ENCODE results near the gene ELMO1. TPM values are rescaled to one million over a fixed set of nuclear protein-coding genes. Genes with fewer than 3 reads are reported as not detected.

Gene ELMO1
- polyA plus RNA-seq, 1 experiment, result not detected

DNA sequence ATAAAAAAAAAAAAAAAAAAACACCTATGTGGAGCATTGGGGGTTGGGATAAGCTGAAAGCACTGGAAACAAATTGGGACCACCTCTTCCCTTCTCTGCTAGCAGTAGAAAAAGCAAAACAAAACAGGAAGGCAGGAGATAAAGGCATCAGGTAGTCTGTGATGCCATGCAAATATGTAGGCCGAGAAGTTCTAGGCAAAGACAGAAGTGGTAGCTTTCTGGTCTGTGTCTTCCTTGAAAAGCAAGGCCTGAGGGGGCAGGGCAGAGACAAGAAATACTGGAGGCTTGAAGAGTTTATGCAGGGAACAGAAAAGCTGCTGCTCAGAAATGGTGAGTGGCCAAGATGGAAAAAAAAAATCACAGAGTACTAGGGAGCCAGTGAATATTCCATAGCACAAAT lies 111.1 kb downstream of the ELMO1 start:
- H3K27me3 ChIP-seq (ENCODE audit: control insufficient read depth, insufficient read depth, low read length), result no peaks in the 10 kb centered on the region
- TF ChIP-seq, protein P1, sequence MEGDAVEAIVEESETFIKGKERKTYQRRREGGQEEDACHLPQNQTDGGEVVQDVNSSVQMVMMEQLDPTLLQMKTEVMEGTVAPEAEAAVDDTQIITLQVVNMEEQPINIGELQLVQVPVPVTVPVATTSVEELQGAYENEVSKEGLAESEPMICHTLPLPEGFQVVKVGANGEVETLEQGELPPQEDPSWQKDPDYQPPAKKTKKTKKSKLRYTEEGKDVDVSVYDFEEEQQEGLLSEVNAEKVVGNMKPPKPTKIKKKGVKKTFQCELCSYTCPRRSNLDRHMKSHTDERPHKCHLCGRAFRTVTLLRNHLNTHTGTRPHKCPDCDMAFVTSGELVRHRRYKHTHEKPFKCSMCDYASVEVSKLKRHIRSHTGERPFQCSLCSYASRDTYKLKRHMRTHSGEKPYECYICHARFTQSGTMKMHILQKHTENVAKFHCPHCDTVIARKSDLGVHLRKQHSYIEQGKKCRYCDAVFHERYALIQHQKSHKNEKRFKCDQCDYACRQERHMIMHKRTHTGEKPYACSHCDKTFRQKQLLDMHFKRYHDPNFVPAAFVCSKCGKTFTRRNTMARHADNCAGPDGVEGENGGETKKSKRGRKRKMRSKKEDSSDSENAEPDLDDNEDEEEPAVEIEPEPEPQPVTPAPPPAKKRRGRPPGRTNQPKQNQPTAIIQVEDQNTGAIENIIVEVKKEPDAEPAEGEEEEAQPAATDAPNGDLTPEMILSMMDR (IDR thresholded peaks at IDR 0.05; ENCODE audit: insufficient read depth, low read depth, low read length), result no peak
- POLR2A ChIA-PET, result no interaction called here

DNA sequence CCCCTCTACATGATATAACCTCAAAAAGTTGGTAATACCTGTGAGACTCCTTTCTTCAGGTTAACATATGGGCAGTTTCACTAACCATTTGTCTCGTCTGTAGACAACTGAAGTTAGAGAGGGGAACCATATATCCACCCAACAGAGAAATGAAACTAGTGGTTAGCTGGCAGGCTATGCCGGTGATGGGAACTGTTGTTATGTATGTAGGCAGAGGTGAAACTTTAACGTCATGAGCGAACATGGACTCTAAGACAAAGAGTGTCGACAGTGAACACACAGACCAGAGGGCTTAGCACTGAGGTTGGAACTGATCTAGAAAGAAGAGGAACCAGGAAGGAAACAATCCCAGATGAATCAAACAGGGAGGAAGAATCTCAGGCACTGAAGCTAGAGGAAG lies 112.4 kb downstream of the ELMO1 start:
- H3K36me3 ChIP-seq (ENCODE audit: control insufficient read depth, insufficient read depth, low read length), result no peaks in the 10 kb centered on the region
- DNase-seq (ENCODE audit: low read depth), result no peak
- no peak overlapping the region for H3K4me3 ChIP-seq (ENCODE audit: low read depth, low read length)
- H3K27me3 ChIP-seq (ENCODE audit: control insufficient read depth, insufficient read depth, low read length), result no peaks in the 10 kb centered on the region
- TF ChIP-seq, protein P1 (IDR thresholded peaks at IDR 0.05; ENCODE audit: insufficient read depth, low read depth, low read length), result no peak
- ChIA-PET POLR2A (no interaction called here), CTCF (no interaction called here)

More for the DNA sequence above, 111.1 kb downstream of the ELMO1 start:
- no peak for DNase-seq (ENCODE audit: low read depth)
- Histone ChIP-seq H3K4me3 (ENCODE audit: low read depth, low read length) (no peak overlapping the region), H3K36me3 (ENCODE audit: control insufficient read depth, insufficient read depth, low read length) (no peaks in the 10 kb centered on the region)
- CTCF ChIA-PET, result no interaction called here

DNA sequence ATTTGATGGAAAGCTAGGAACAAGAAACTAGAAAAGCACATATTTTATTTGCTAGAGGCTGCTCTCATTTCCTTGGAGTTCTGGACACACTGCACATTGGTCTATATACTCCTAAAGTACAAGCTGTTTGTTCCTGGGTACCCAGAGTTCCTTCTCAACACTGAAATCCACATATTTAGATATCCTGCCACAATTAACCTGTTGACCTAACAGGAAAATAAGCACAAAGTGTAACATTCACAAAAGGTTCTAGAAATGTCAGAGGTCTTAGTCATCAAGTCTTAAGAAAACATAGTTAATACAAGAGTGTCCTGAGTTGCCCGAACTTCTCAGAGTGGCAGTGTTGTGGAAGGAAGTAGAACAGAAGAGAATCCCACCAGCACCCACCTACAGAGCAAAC lies 115.6 kb downstream of the ELMO1 start:
- DNase-seq (ENCODE audit: low read depth), result no peak
- no peaks in the 10 kb centered on the region for H3K36me3 ChIP-seq (ENCODE audit: control insufficient read depth, insufficient read depth, low read length)
- H3K27me3 ChIP-seq (ENCODE audit: control insufficient read depth, insufficient read depth, low read length), result no peaks in the 10 kb centered on the region
- ChIA-PET CTCF (no interaction called here), POLR2A (no interaction called here)
- H3K4me3 ChIP-seq (ENCODE audit: low read depth, low read length), result no peak overlapping the region
- TF ChIP-seq, protein P1 (IDR thresholded peaks at IDR 0.05; ENCODE audit: insufficient read depth, low read depth, low read length), result no peak

DNA sequence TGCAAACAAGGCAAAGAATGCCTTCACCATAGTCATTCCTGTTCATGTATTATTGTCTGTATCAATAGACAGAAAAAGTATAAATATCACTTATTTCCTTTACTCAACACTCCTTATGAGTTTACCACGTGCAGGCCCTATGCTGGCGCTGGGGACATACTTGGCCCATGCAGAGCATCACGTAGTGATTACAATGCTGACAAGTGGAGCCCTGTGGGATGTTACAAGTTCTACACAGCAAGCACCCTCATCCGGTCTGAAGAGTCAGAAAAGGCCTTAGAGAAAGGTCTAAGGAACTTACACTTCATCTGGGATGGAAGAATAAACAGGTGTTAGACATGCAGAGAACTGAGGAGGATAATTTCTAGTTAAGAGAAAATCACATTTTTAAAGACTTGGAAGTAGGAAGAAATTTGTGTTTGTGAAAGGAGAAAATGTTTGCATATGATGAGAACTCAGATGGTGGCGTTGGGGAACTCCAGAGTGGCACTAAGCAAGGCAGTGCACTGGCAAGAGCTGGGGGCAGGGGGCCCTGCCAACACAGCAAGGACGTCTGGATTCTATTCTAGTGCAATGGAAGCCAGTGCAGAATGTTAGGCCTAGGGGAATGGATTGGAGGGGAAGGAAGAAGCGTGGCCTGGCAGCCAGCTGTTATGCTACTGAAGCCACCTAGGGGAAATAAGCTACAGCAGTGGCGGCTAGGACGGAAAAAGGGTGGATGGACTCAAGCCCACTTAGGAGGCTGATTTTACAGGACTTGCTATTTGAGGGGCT lies 116.2 kb downstream of the ELMO1 start:
- no peaks in the 10 kb centered on the region for H3K36me3 ChIP-seq (ENCODE audit: control insufficient read depth, insufficient read depth, low read length)
- POLR2A ChIA-PET, result no interaction called here
- TF ChIP-seq, protein P1 (IDR thresholded peaks at IDR 0.05; ENCODE audit: insufficient read depth, low read depth, low read length), result no peak
- no peaks in the 10 kb centered on the region for H3K27me3 ChIP-seq (ENCODE audit: control insufficient read depth, insufficient read depth, low read length)
- DNase-seq (ENCODE audit: low read depth), result no peak
- H3K4me3 ChIP-seq (ENCODE audit: low read depth, low read length), result no peak overlapping the region
- CTCF ChIA-PET, result no interaction called here

DNA sequence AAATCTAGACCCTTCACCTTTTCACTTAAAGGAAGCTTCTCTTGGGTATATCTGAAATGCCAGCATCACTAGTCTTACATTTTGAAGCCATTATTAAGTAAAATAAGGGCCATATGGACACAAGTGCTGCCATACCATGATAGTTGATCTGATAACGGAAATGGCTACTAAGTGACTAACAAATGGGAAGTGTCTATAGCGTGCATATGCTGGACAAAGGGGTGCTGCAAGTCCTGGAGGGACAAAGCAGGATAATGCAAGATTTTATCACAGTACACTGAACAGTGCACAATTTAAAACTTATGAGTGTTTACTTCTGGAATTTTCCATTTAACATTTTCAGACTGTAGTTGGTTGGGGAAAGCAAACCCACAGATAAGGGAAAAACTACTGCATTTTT lies 117.9 kb downstream of the ELMO1 start:
- no peaks in the 10 kb centered on the region for H3K36me3 ChIP-seq (ENCODE audit: control insufficient read depth, insufficient read depth, low read length)
- TF ChIP-seq, protein P1 (IDR thresholded peaks at IDR 0.05; ENCODE audit: insufficient read depth, low read depth, low read length), result no peak
- H3K27me3 ChIP-seq (ENCODE audit: control insufficient read depth, insufficient read depth, low read length), result no peaks in the 10 kb centered on the region
- no peak for DNase-seq (ENCODE audit: low read depth)
- H3K4me3 ChIP-seq (ENCODE audit: low read depth, low read length), result no peak overlapping the region
- POLR2A ChIA-PET, result no interaction called here
- CTCF ChIA-PET, result no interaction called here

All from BJ (cell line).